ENCODE data around the gene ADAM12.
"Not testable (repeated sequence)": the region's sequence is repeated elsewhere in the genome, so short reads cannot be mapped to it uniquely, and the experiment has no call there.

ADAM12 gene

GRCh38 chr10:126255313-126255712 lies 133.0 kb downstream of the ADAM12 start:
- DNase-seq, result no peak

- no peak for DNase-seq
Measured at GRCh38 chr10:126253611-126253998, 134.7 kb downstream of the ADAM12 start.

- DNase-seq, result no peak
Measured at GRCh38 chr10:126252884-126253610, 135.2 kb downstream of the ADAM12 start.

- no peak for DNase-seq
Measured at GRCh38 chr10:126251778-126252407, 136.4 kb downstream of the ADAM12 start.

GRCh38 chr10:126250527-126251310 lies 137.6 kb downstream of the ADAM12 start:
- no peak for DNase-seq

GRCh38 chr10:126250045-126250444 lies 138.2 kb downstream of the ADAM12 start:
- DNase-seq, result no peak

GRCh38 chr10:126247446-126247975 lies 140.8 kb downstream of the ADAM12 start:
- no peak for DNase-seq

GRCh38 chr10:126246396-126246795 lies 141.9 kb downstream of the ADAM12 start:
- DNase-seq, result not testable (repeated sequence)

- no peak for DNase-seq
Measured at GRCh38 chr10:126245501-126245900, 142.8 kb downstream of the ADAM12 start.

- no peak for DNase-seq
Measured at GRCh38 chr10:126243971-126244370, 144.3 kb downstream of the ADAM12 start.

- no peak for DNase-seq
Measured at GRCh38 chr10:126243306-126243705, 145.0 kb downstream of the ADAM12 start.

- DNase-seq, result peak; percentile 87
Measured at GRCh38 chr10:126242397-126243260, 145.6 kb downstream of the ADAM12 start.

GRCh38 chr10:126240483-126240882 lies 147.8 kb downstream of the ADAM12 start:
- no peak for DNase-seq

- DNase-seq, result no peak
Measured at GRCh38 chr10:126239844-126240243, 148.4 kb downstream of the ADAM12 start.

GRCh38 chr10:126235979-126236851 lies 152.1 kb downstream of the ADAM12 start:
- DNase-seq, result no peak

GRCh38 chr10:126235091-126235978 lies 152.9 kb downstream of the ADAM12 start:
- DNase-seq, result no peak

- DNase-seq, result no peak
Measured at GRCh38 chr10:126234630-126235029, 153.6 kb downstream of the ADAM12 start.

- DNase-seq, result no peak
Measured at GRCh38 chr10:126233182-126234148, 154.8 kb downstream of the ADAM12 start.

- DNase-seq, result no peak
Measured at GRCh38 chr10:126230587-126230986, 157.7 kb downstream of the ADAM12 start.

Measured in right forelimb (tissue), 1 donor.